AG04449 (cell line): ENCODE data around the gene HSD17B2.

Experiments used
- CTCF ChIA-PET: fragments of 350-600 bp; formaldehyde crosslinking; extraction: SDS; loops from one replicate; lab custom pipeline; 2021; ENCODE audit warnings: antibody characterized with exemption; lab: Yijun Ruan, JAX
- POLR2A ChIA-PET: fragments of 400-600, 350-600 bp; formaldehyde crosslinking; extraction: SDS; loops from one replicate; lab custom pipeline; 2020; ENCODE audit warnings: antibody characterized with exemption, inconsistent platforms; lab: Yijun Ruan, JAX
- DNase-seq: peaks from one replicate; pipeline ENCODE4 v3.0.0-alpha.2; 2010; ENCODE audit warnings: low read depth, low spot score
- H3K4me3 ChIP-seq: 2 replicates; pipeline ENCODE4 v1.5.1; 2011; ENCODE audit warnings: low read depth, mild to moderate bottlenecking, control low read depth, low read length
- TF ChIP-seq, protein P1 (sequence below): IDR thresholded peaks from one replicate; pipeline ENCODE4 v1.5.1; 2011; ENCODE audit warnings: mild to moderate bottlenecking, moderate library complexity, low read length, control low read depth, inconsistent platforms; ENCODE audit not compliant: insufficient read depth; ENCODE audit errors: missing control alignments

Gene HSD17B2

DNA sequence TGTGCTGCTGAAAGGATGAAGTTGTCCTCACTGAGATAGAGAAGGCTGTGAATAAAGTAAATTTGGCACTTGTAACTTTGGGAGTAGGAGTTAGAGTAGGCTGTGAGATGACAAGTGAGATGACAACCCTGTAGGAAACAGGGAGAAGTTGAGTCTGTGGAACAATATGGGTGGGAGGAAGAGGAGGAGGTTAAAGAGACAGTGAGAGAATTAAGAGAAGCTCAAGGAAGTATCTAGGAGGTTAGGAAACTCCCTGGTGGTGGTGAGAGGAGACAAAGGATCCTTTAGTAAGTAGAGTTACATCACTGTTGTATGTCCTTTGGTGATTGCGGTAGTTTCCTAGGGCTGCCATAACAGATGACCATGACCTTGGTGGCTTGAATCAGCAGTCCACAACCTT is 10.7 kb upstream of the HSD17B2 start:
- POLR2A ChIA-PET: no interaction called here
- CTCF ChIA-PET: interaction anchor here (1.8 kb wide), 1 partner anchor 206 kb away, joined by 4 read pairs; no protein-coding TSS in a partner anchor
- H3K4me3 ChIP-seq: no peak overlapping the region
- TF ChIP-seq, protein P1, sequence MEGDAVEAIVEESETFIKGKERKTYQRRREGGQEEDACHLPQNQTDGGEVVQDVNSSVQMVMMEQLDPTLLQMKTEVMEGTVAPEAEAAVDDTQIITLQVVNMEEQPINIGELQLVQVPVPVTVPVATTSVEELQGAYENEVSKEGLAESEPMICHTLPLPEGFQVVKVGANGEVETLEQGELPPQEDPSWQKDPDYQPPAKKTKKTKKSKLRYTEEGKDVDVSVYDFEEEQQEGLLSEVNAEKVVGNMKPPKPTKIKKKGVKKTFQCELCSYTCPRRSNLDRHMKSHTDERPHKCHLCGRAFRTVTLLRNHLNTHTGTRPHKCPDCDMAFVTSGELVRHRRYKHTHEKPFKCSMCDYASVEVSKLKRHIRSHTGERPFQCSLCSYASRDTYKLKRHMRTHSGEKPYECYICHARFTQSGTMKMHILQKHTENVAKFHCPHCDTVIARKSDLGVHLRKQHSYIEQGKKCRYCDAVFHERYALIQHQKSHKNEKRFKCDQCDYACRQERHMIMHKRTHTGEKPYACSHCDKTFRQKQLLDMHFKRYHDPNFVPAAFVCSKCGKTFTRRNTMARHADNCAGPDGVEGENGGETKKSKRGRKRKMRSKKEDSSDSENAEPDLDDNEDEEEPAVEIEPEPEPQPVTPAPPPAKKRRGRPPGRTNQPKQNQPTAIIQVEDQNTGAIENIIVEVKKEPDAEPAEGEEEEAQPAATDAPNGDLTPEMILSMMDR: no peak
- DNase-seq: no peak

DNA sequence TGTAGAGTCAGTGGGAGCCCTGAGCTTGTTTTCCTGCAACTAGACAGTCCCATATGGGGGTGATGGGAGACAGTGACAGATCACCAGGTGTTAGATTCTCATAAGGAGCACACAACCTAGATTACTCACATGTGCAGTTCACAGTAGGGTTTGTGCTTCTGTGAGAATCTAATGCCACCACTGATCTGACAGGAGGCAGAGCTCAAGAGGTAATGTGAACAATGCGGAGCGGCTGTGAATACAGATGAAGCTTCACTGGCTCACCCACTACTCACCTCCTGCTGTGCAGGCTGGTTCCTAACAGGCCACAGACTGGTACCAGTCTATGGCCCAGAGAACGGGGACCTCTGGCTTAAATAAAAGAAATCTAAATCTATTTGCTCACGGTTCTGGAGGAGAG is 10.2 kb upstream of the HSD17B2 start:
- POLR2A ChIA-PET: no interaction called here
- no peak overlapping the region for H3K4me3 ChIP-seq
- TF ChIP-seq, protein P1: no peak
- CTCF ChIA-PET: interaction anchor here (1.8 kb wide), 1 partner anchor 206 kb away, joined by 4 read pairs; no protein-coding TSS in a partner anchor
- DNase-seq: no peak

DNA sequence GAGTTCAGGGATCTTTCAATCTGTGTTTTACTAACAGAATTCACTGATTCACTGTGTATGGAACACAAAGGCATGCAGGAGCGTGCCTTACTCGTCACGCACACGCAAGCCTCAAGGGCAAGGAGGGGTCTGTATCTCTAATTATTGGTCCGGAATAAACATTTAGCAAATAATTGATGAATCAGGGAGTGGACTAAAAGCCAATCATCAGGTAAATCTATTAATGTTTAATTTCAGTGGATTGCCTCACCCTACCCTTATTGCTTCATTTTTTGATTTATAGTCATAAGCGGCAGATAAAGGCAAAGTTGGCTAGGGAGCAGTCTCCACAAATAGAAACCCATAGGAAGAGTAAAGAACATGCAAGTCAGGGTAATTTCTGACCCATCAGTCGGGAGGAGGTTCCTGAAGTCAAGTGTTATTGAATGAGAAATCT is 7.4 kb upstream of the HSD17B2 start:
- CTCF ChIA-PET: no interaction called here
- POLR2A ChIA-PET: no interaction called here
- TF ChIP-seq, protein P1: no peak
- DNase-seq: no peak
- no peak overlapping the region for H3K4me3 ChIP-seq

DNA sequence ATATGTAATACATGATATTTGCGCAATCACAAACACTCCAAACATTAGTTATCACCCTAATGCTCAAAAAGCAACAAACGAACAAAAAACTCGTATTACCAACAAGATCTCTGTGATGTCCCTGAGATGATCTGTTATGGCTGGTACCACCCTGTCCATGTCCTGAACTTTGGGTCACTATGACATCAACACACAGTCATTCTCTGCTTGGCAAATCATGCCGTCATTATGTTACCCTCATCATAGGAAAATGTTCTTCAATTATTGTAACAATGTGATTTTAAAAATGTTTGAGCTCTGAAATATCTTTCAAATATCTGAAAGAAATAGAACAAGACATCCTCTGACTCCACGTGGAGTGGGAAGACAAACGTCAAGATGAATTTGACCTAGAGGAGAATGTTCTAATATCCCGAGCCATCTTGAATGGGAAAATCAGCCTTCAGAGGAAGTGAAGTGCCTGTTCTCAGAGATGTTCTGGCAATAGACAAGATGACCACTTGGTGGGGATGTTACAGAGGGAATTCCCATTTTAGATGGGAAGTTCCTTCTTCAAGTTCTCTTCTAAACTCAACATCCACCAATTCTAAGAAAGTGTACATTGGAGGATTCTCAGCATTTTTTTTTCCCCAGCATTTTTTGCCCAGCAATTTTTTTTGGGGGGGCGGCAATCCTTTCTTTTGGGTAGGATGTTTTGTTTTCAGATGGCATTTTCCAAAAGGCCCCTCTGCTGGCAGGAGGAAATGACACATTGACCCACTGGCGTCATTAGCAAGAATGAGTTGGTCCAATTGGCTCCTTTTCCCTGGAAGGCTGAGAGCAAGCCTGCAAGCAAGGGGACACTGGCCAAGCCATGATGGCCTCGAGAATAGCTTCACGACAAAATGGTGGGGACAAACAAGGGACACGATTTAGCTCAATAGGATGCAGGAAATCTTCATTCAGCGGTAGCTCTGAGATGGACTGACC is 3.7 kb upstream of the HSD17B2 start:
- DNase-seq: no peak
- CTCF ChIA-PET: interaction anchor here (1.2 to 5.4 kb wide), 5 partner anchors 13 to 203 kb away, joined by 4 to 61 read pairs (median 5); no protein-coding TSS in a partner anchor
- TF ChIP-seq, protein P1: peak; percentile 51
- H3K4me3 ChIP-seq: no peak overlapping the region
- POLR2A ChIA-PET: no interaction called here

DNA sequence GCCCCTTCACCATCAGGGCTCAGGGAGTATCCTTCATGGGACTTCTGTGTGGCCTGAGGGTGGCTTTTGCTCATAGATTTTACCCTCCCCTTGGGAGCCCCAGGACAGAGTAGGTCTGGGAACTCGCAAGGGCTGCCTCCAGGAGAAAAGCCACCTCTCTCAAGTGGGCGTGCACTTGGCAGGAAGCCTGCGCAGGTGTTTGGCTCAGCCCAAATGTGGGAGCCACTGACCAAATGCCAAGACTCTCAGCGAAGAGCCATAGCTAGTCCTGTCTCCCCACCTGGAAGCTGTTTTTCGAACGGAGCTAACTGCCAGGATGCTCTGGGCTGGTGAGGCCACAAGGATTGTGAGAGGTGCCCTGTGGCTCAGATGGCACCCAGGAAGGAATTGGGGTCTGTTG is 2.0 kb upstream of the HSD17B2 start:
- DNase-seq: no peak
- ChIA-PET POLR2A (no interaction called here), CTCF (interaction anchor here (1.7 to 5.4 kb wide), 3 partner anchors 11 to 197 kb away, joined by 4 to 61 read pairs (median 8); no protein-coding TSS in a partner anchor)

More for the DNA sequence above, 2.0 kb upstream of the HSD17B2 start:
- H3K4me3 ChIP-seq: no peak overlapping the region
- TF ChIP-seq, protein P1: no peak
